ENCODE results near the gene WNT10A.
A peak's percentile ranks its signal among the peaks of the same experiment; 100 is the strongest.

Gene WNT10A

DNA sequence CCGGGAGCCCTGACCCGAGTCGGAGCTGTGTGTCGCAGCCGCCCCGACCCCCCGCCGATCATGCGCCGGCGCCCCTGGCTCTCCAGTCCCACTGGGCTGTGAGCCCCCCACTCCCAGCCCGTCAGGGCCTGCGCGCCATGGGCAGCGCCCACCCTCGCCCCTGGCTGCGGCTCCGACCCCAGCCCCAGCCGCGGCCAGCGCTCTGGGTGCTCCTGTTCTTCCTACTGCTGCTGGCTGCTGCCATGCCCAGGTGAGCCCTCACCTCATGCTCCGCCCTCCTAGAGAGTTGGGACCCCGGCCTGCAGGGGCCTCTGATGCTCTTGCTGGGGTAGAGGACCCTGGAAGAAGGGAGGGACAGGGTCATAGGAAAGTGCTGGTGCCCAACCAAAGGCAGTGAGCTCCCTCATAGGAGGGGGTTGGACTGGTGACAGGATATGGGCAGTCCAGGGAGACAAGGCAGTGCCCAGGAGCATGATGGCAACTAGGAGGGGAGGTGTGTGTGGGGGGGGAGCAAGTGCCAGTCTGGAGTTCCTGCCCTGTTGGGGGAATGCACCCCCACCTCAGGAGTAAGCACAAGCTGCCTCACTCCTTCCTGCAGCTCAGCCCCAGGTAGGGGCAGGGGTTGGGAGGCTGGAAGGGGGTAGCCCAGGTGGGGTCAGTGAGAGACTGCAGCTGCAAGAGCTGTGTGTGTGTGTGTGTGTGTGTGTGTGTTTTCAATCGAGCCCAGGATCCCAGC is 375 bp downstream of the WNT10A start:
- no peaks in the 10 kb centered on the region for H3K9me3 Mint-ChIP-seq
- H3K27ac Mint-ChIP-seq = no peak overlapping the region
- TF ChIP-seq CTCF (IDR thresholded peaks at IDR 0.05; ENCODE audit: unreplicated experiment in 3 of 3) = no peak
- peaks cover 88% of the 10 kb centered on the region for H3K27me3 Mint-ChIP-seq (ENCODE audit: low read depth)
- no peaks in the 10 kb centered on the region for H3K36me3 Mint-ChIP-seq (ENCODE audit: low read depth)
- H3K4me1 Mint-ChIP-seq = peaks cover 67% of the 10 kb centered on the region
- peak overlapping the region; percentile 68 to 71 (median 68) for H3K4me3 Mint-ChIP-seq

GRCh38 chr2:218881744-218882460 is 1.2 kb downstream of the WNT10A start:
- H3K9me3 Mint-ChIP-seq = no peaks in the 10 kb centered on the region
- peak overlapping the region; percentile 14 to 71 (median 68) for H3K4me3 Mint-ChIP-seq
- H3K27ac Mint-ChIP-seq = peak overlapping the region in 1 of 3 experiments; percentile 53
- H3K4me1 Mint-ChIP-seq = peaks cover 68% of the 10 kb centered on the region
- TF ChIP-seq CTCF (IDR thresholded peaks at IDR 0.05; ENCODE audit: unreplicated experiment in 3 of 3) = no peak
- H3K36me3 Mint-ChIP-seq (ENCODE audit: low read depth) = no peaks in the 10 kb centered on the region
- H3K27me3 Mint-ChIP-seq (ENCODE audit: low read depth) = peaks cover 86% of the 10 kb centered on the region

DNA sequence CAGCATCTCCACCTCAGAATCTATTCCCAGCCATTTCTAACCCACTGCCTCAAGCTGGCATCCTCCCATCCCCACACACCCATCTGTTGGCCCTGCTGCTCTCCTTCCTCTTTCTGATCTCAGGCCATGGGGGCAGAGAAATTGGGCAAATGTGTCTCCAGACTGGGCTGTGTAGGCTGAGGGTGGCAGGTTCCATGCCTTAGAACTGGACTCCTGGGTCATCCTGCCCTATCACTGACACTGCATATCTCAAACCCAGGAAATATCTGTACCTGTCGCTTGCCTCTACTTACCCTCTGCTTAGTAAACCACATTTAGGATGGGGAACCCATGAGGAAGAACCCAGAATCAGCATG is 1.8 kb downstream of the WNT10A start:
- Mint-ChIP-seq H3K27me3 (ENCODE audit: low read depth) (peaks cover 86% of the 10 kb centered on the region), H3K4me1 (peaks cover 68% of the 10 kb centered on the region), H3K36me3 (ENCODE audit: low read depth) (no peaks in the 10 kb centered on the region), H3K4me3 (peak overlapping the region in 2 of 3 experiments; percentile 50 to 68), H3K27ac (no peak overlapping the region), H3K9me3 (no peaks in the 10 kb centered on the region)
- TF ChIP-seq CTCF (IDR thresholded peaks at IDR 0.05; ENCODE audit: unreplicated experiment in 3 of 3) = no peak

- peak overlapping the region; percentile 23 to 68 (median 50) for H3K4me3 Mint-ChIP-seq
- no peak overlapping the region for H3K27ac Mint-ChIP-seq
- peaks cover 88% of the 10 kb centered on the region for H3K27me3 Mint-ChIP-seq (ENCODE audit: low read depth)
- peaks cover 69% of the 10 kb centered on the region for H3K4me1 Mint-ChIP-seq
- no peaks in the 10 kb centered on the region for H3K9me3 Mint-ChIP-seq
- no peaks in the 10 kb centered on the region for H3K36me3 Mint-ChIP-seq (ENCODE audit: low read depth)
- TF ChIP-seq CTCF (IDR thresholded peaks at IDR 0.05; ENCODE audit: unreplicated experiment in 3 of 3) = no peak
Measured at GRCh38 chr2:218882866-218883366, 2.3 kb downstream of the WNT10A start.

DNA sequence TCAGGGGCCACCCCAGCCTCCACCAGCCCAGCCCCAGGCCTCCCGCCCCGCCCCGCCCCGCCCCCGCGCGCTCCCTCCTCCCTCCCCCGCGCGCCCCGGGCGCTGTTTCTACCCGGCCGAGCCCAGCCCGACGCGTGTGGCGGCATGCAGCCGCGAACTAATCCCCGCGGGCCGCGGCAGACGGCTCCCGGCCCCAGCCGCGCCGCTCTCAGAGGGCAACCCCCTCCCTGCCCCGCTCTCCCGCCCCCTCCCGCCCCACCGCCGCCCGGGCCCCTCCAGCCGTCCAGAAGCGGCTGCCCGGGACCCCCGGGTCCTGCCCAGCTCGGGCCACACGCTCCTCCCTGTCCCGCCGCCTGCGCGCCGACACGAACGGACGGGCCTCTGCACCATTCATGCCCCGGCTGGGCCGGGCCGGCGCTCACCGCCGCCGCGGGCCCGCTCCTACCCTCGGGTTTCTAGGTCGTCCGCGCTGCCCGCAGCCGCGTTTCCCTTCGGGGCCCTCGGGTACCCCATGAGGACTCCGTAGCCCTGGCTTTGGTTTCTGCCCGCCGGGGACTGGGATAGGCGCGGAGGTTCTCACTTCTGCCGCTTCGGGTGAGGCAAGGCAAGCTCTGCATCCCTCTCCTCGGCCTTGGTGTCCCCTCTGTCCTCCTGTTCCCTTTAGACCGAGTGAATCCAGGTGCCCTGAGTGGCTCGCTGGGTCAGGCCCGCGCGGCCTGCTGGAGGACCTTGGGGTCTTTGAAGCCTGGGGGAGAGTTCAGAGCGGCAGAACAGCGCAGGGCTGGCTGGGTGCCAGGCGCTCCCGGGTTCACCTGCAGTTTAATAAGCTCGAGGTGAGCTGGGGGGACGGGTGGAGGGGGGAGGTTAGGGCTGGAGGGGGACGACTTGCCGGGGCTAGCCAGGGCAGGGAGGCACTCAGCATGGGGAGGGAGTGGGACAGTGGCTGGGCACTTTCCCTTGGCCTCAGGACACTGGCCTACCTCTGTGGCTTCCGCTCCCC is 3.1 kb downstream of the WNT10A start:
- peaks cover 62% of the 10 kb centered on the region for H3K4me1 Mint-ChIP-seq
- H3K27ac Mint-ChIP-seq = no peak overlapping the region
- no peaks in the 10 kb centered on the region for H3K9me3 Mint-ChIP-seq
- H3K4me3 Mint-ChIP-seq = peak overlapping the region; percentile 58 to 79 (median 60)
- TF ChIP-seq CTCF (IDR thresholded peaks at IDR 0.05; ENCODE audit: unreplicated experiment in 3 of 3) = no peak
- peaks cover 83% of the 10 kb centered on the region for H3K27me3 Mint-ChIP-seq (ENCODE audit: low read depth)
- H3K36me3 Mint-ChIP-seq (ENCODE audit: low read depth) = no peaks in the 10 kb centered on the region
